CD4-positive, alpha-beta T cell (primary cell): ENCODE results near the gene CSTF1. TPM values are rescaled to one million over a fixed set of nuclear protein-coding genes. Genes with fewer than 3 reads are reported as not detected.

Source experiments
- ATAC-seq: fragments of 200-7000 bp; cut with Tn5 transposase; one replicate; pipeline ENCODE4 v1.10.0; 2022; ENCODE audit warnings: mild to moderate bottlenecking; ENCODE audit not compliant: poor library complexity
- CTCF ChIA-PET: fragments of 350-600 bp; sonication (Branson Sonifier 250); formaldehyde crosslinking; loops from one replicate; lab custom pipeline; 2021; ENCODE audit warnings: antibody characterized with exemption, inconsistent platforms; lab: Charles Lee
- POLR2A ChIA-PET: fragments of 350-600 bp; sonication (Branson Sonifier 250); formaldehyde crosslinking; loops from one replicate; lab custom pipeline; 2021; ENCODE audit warnings: antibody characterized with exemption, inconsistent platforms; lab: Charles Lee
- DNase-seq, 14 experiments: peaks; one replicate each; pipeline ENCODE4 v3.0.0-alpha.2; 2013 to 2020; ENCODE audit warnings: mixed read lengths in 2 of 14
- H3K27ac ChIP-seq, 2 donors: one replicate each; pipeline versions ENCODE4 v1.5.1 to v1.7.0; 2013; ENCODE audit warnings: low read length in 2 of 2, low read depth in 1 of 2, mild to moderate bottlenecking in 1 of 2
- H3K27me3 ChIP-seq, 2 experiments: 1 replicate in 1 of 2; 2 replicates in 1 of 2; pipeline versions ENCODE4 v1.6.1 to v1.7.0; 2013; ENCODE audit warnings: low read length in 2 of 2, control low read depth in 1 of 2, mild to moderate bottlenecking in 1 of 2, moderate library complexity in 1 of 2; ENCODE audit not compliant: insufficient read depth in 2 of 2, control insufficient read depth in 1 of 2
- H3K36me3 ChIP-seq: one replicate; pipeline ENCODE4 v1.6.1; 2013; ENCODE audit warnings: low read length, control low read depth; ENCODE audit not compliant: insufficient read depth
- H3K4me1 ChIP-seq: one replicate; pipeline ENCODE4 v1.6.1; 2013; ENCODE audit warnings: low read length, control low read depth; ENCODE audit not compliant: insufficient read depth
- H3K4me3 ChIP-seq: one replicate; pipeline ENCODE4 v1.5.1; 2013; ENCODE audit warnings: mild to moderate bottlenecking, low read length, moderate library complexity
- H3K9me3 ChIP-seq, 2 experiments: 1 replicate in 1 of 2; 2 replicates in 1 of 2; pipeline versions ENCODE4 v1.6.1 to v1.7.0; 2013; ENCODE audit warnings: low read length in 2 of 2, mild to moderate bottlenecking in 2 of 2, control low read depth in 1 of 2, moderate library complexity in 1 of 2; ENCODE audit not compliant: control insufficient read depth in 1 of 2, insufficient read depth in 1 of 2
- H3K27ac Mint-ChIP-seq: one replicate; pipeline ENCODE4 v1.8.0; 2020; ENCODE audit warnings: mixed read lengths
- H3K27me3 Mint-ChIP-seq: one replicate; pipeline ENCODE4 v1.8.0; 2021; ENCODE audit warnings: mixed read lengths
- H3K36me3 Mint-ChIP-seq: one replicate; pipeline ENCODE4 v1.8.0; 2021; ENCODE audit warnings: low read depth, mixed read lengths
- H3K4me1 Mint-ChIP-seq: one replicate; pipeline ENCODE4 v1.8.0; 2021; ENCODE audit warnings: low read depth, mixed read lengths
- H3K4me3 Mint-ChIP-seq: one replicate; pipeline ENCODE4 v1.8.0; 2020; ENCODE audit warnings: mild to moderate bottlenecking, mixed read lengths
- H3K9me3 Mint-ChIP-seq: one replicate; pipeline ENCODE4 v1.8.0; 2020; ENCODE audit warnings: mixed read lengths
- intact Hi-C, 2 experiments: fragments of 100-400 bp; cut with DNase I in 1 of 2; cut with micrococcal nuclease in 1 of 2; formaldehyde crosslinking; loops; one replicate each; pipeline versions ENCODE4 v1.15.1 to v1.9.0; 2023 to 2025; cut with DNase I, micrococcal nuclease
- total RNA-seq, 174 experiments: library from RNA in 2 of 174; stranded (reverse) in 2 of 174; gene quantifications; one replicate each; pipeline ENCODE4 v1.2.3 and lab custom pipeline; 2021 to 2026
- TF ChIP-seq, protein P1 (sequence below): fragments of 200-600 bp; IDR thresholded peaks from one replicate; pipeline ENCODE4 v1.8.0; 2022; ENCODE audit warnings: antibody characterized with exemption, mild to moderate bottlenecking

Gene CSTF1
- total RNA-seq, 2 experiments from 2014 or later, result 20.7 to 21.8 TPM

DNA sequence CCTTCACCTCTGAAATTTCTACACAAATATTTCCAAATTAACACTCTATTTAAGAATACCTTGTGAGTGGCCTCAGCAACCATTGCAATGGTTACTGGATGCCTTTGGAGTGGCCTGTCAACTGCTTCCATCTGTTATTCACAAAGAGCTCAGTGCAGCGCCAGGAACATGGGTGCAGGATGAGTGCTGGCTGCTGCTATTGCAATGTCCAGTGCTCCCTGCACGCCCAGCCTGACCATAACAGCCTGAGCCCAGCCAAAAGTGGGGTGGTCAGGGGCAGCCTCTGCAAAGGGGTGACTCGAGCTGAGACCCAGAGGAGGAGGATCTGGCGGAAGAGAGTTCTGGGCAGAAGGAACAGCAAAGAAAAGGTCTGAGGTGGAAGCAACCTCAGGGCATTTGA is 38.0 kb downstream of the CSTF1 start:
- Mint-ChIP-seq H3K36me3 (peaks cover 22% of the 10 kb centered on the region), H3K4me1 (peaks cover 69% of the 10 kb centered on the region), H3K4me3 (peak overlapping the region; percentile 86), H3K9me3 (no peaks in the 10 kb centered on the region), H3K27ac (peak overlapping the region; percentile 78), H3K27me3 (no peaks in the 10 kb centered on the region)
- DNase-seq (no peak), ATAC-seq (no peak)
- intact Hi-C loops, result no loop called here
- H3K9me3 ChIP-seq, result no peaks in the 10 kb centered on the region
- H3K27ac ChIP-seq, result no peak overlapping the region
- peaks cover 48% of the 10 kb centered on the region for H3K4me1 ChIP-seq
- H3K36me3 ChIP-seq, result no peaks in the 10 kb centered on the region
- ChIA-PET POLR2A (interaction anchor here (0.6 to 1.3 kb wide), 3 partner anchors 9 to 33 kb away, joined by 3 to 7 read pairs (median 3); partner anchors contain the start of gene CASS4), CTCF (interaction anchor here (1.0 kb wide), 1 partner anchor 8 kb away, joined by 3 read pairs; no protein-coding TSS in a partner anchor)
- H3K4me3 ChIP-seq, result no peak overlapping the region
- TF ChIP-seq, protein P1, sequence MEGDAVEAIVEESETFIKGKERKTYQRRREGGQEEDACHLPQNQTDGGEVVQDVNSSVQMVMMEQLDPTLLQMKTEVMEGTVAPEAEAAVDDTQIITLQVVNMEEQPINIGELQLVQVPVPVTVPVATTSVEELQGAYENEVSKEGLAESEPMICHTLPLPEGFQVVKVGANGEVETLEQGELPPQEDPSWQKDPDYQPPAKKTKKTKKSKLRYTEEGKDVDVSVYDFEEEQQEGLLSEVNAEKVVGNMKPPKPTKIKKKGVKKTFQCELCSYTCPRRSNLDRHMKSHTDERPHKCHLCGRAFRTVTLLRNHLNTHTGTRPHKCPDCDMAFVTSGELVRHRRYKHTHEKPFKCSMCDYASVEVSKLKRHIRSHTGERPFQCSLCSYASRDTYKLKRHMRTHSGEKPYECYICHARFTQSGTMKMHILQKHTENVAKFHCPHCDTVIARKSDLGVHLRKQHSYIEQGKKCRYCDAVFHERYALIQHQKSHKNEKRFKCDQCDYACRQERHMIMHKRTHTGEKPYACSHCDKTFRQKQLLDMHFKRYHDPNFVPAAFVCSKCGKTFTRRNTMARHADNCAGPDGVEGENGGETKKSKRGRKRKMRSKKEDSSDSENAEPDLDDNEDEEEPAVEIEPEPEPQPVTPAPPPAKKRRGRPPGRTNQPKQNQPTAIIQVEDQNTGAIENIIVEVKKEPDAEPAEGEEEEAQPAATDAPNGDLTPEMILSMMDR, result no peak
- H3K27me3 ChIP-seq, result no peaks in the 10 kb centered on the region

DNA sequence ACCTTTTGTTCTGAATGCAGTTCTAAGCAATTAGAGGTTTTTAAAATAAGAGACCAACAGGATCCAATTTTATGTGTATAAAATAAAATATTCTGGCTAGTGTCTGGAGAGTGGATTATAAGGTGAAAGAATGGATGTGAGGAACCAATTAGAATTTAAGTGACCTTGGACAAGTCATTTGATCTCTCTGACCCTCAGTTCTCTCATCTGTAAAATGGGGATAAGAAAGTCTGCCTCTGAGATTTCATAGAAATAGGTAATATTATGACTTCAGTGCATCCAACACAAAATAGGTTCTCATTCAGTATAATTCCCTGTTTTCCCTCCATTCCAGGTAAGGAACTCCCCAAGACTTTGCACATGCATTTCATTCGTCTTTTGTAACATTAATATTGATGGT is 38.5 kb downstream of the CSTF1 start:
- no peak overlapping the region for H3K27ac ChIP-seq
- Mint-ChIP-seq H3K27ac (peak overlapping the region; percentile 78), H3K4me3 (peak overlapping the region; percentile 13), H3K36me3 (peaks cover 24% of the 10 kb centered on the region), H3K27me3 (no peaks in the 10 kb centered on the region), H3K4me1 (peaks cover 67% of the 10 kb centered on the region), H3K9me3 (no peaks in the 10 kb centered on the region)
- intact Hi-C loops, result no loop called here
- POLR2A ChIA-PET, result interaction anchor here (0.6 to 1.3 kb wide), 3 partner anchors 10 to 34 kb away, joined by 3 to 7 read pairs (median 3); partner anchors contain the start of gene CASS4
- TF ChIP-seq, protein P1, result no peak
- no peak for ATAC-seq
- no peaks in the 10 kb centered on the region for H3K9me3 ChIP-seq
- H3K36me3 ChIP-seq, result no peaks in the 10 kb centered on the region
- CTCF ChIA-PET, result no interaction called here
- no peak for DNase-seq
- H3K4me3 ChIP-seq, result no peak overlapping the region
- peaks cover 47% of the 10 kb centered on the region for H3K4me1 ChIP-seq
- no peaks in the 10 kb centered on the region for H3K27me3 ChIP-seq

DNA sequence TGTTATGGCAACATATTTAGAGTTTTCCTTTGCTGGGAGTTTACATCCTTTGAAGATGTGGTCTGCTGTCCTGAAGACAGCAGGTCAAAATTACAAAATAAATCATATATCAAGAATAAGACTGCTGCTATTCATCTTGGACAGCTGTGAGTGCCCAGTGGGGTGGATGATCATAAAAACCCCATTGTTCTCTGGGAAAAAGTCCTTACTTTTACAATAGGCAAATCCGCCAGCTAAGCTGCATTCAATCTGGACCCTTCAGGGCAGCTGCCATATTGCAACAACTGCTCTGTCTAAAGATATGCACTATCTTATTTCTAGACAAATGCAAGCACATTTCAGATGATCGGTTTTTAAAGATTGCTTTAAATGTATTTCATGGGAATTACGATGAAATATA is 39.0 kb downstream of the CSTF1 start:
- Histone ChIP-seq H3K4me1 (peaks cover 44% of the 10 kb centered on the region), H3K36me3 (no peaks in the 10 kb centered on the region), H3K27me3 (no peaks in the 10 kb centered on the region), H3K27ac (no peak overlapping the region), H3K4me3 (no peak overlapping the region), H3K9me3 (no peaks in the 10 kb centered on the region)
- no peak overlapping the region for H3K4me3 Mint-ChIP-seq
- POLR2A ChIA-PET, result interaction anchor here (0.6 kb wide), 1 partner anchor 31 kb away, joined by 3 read pairs; no protein-coding TSS in a partner anchor
- H3K4me1 Mint-ChIP-seq, result peaks cover 66% of the 10 kb centered on the region
- TF ChIP-seq, protein P1, result no peak
- ATAC-seq (no peak), DNase-seq (no peak)
- H3K9me3 Mint-ChIP-seq, result no peaks in the 10 kb centered on the region
- H3K27me3 Mint-ChIP-seq, result no peaks in the 10 kb centered on the region
- H3K36me3 Mint-ChIP-seq, result peaks cover 25% of the 10 kb centered on the region
- CTCF ChIA-PET, result interaction anchor here (0.7 kb wide), 1 partner anchor 22 kb away, joined by 4 read pairs; no protein-coding TSS in a partner anchor
- no peak overlapping the region for H3K27ac Mint-ChIP-seq
- intact Hi-C loops, result no loop called here
